HCT116 (cell line): ENCODE data around the gene ARMC6. TPM values are rescaled to one million over a fixed set of nuclear protein-coding genes. Genes with fewer than 3 reads are reported as not detected.

Experiments used
- ATAC-seq: fragments of 200-7000 bp; cut with Tn5 transposase; 2 replicates; pipeline ENCODE4 v1.9.1; 2020; ENCODE audit warnings: mild to moderate bottlenecking, moderate library complexity
- BruUV-seq: library from RNA; stranded (reverse); fragments of 400-500 nt; replicated peaks from 2 replicates; lab custom pipeline; 2021; lab: Mats Ljungman, UMichigan
- CTCF ChIA-PET: fragments of 300-600 bp; sonication (Branson Sonifier 250); formaldehyde crosslinking; loops from one replicate; lab custom pipeline; 2021; ENCODE audit warnings: antibody characterized with exemption; lab: Charles Lee
- POLR2A ChIA-PET: fragments of 300-600, 350-600 bp; sonication (Branson Sonifier 250); formaldehyde crosslinking; loops from one replicate; lab custom pipeline; 2021; ENCODE audit warnings: antibody characterized with exemption; lab: Charles Lee
- RAD21 ChIA-PET, 2 experiments: fragments of 300-600 bp; sonication (Branson Sonifier 250); formaldehyde crosslinking; loops; one replicate each; lab custom pipeline; 2023; ENCODE audit warnings: low total read pairs in 2 of 2; ENCODE audit not compliant: uncharacterized antibody in 2 of 2, unreplicated experiment in 2 of 2, low non-redundant PET in 1 of 2; lab: Charles Lee
- DNase-seq: peaks from one replicate; pipeline ENCODE4 v3.0.0-alpha.2; 2010; ENCODE audit warnings: low read depth, low spot score
- H2AFZ ChIP-seq: fragments of 200-600 bp; shearing (Covaris generic), sonication (generic); 2 replicates; pipeline ENCODE4 v1.6.1; 2017; ENCODE audit warnings: low read depth, mixed run types, mixed read lengths, antibody characterized with exemption, low read length; ENCODE audit not compliant: poor library complexity, severe bottlenecking
- H3K27ac ChIP-seq: 2 replicates; pipeline ENCODE4 v1.5.1; 2012; ENCODE audit warnings: low read depth, low read length
- H3K27me3 ChIP-seq: fragments of 200-600 bp; sonication (generic); 2 replicates; pipeline ENCODE4 v1.6.1; 2016; ENCODE audit warnings: mixed run types, low read length, mixed read lengths; ENCODE audit not compliant: insufficient read depth
- H3K36me3 ChIP-seq, 2 experiments: fragments of 200-500 bp in 1 of 2; fragments of 200-600 bp in 1 of 2; sonication (Bioruptor generic) in 1 of 2; sonication (generic) in 1 of 2; 2 replicates each; pipeline versions ENCODE4 v1.5.1 to v1.6.1; 2014 to 2016; ENCODE audit warnings: low read length in 2 of 2, inconsistent platforms in 1 of 2, mixed read lengths in 1 of 2, mixed run types in 1 of 2; ENCODE audit not compliant: insufficient read depth in 2 of 2, control insufficient read depth in 1 of 2
- H3K4me1 ChIP-seq, 2 experiments: fragments of 200-600 bp in 1 of 2; sonication (generic) in 1 of 2; 2 replicates each; pipeline versions ENCODE4 v1.5.1 to v1.6.1; 2012 to 2017; ENCODE audit warnings: low read length in 2 of 2, inconsistent platforms in 1 of 2, mild to moderate bottlenecking in 1 of 2, mixed read lengths in 1 of 2, mixed run types in 1 of 2, moderate library complexity in 1 of 2; ENCODE audit not compliant: insufficient read depth in 2 of 2, control insufficient read depth in 1 of 2
- H3K4me2 ChIP-seq: fragments of 200-600 bp; sonication (generic); 2 replicates; pipeline ENCODE4 v1.6.1; 2017; ENCODE audit warnings: mixed run types, low read length, mixed read lengths
- H3K4me3 ChIP-seq, 2 experiments: fragments of 200-600 bp in 1 of 2; sonication (generic) in 1 of 2; replicated peaks in 1 of 2; 2 replicates each; pipeline ENCODE4 v1.5.1; 2011 to 2016; ENCODE audit warnings: low read length in 2 of 2, control low read depth in 1 of 2, low read depth in 1 of 2, mild to moderate bottlenecking in 1 of 2, mixed read lengths in 1 of 2, mixed run types in 1 of 2
- H3K79me2 ChIP-seq: fragments of 200-600 bp; sonication (generic); 2 replicates; pipeline ENCODE4 v1.6.1; 2017; ENCODE audit warnings: mild to moderate bottlenecking, mixed run types, low read length, moderate library complexity, mixed read lengths; ENCODE audit not compliant: insufficient read depth
- H3K9ac ChIP-seq: fragments of 200-600 bp; sonication (generic); 2 replicates; pipeline ENCODE4 v1.6.1; 2016; ENCODE audit warnings: low read length, mixed read lengths
- H3K9me2 ChIP-seq: fragments of 200-600 bp; sonication (generic), shearing (Covaris generic); 2 replicates; pipeline ENCODE4 v1.6.1; 2017; ENCODE audit warnings: mixed run types, mild to moderate bottlenecking, moderate library complexity; ENCODE audit not compliant: insufficient read depth
- H3K9me3 ChIP-seq, 2 experiments: fragments of 200-500 bp in 1 of 2; fragments of 200-600 bp in 1 of 2; sonication (Bioruptor generic) in 1 of 2; sonication (generic) in 1 of 2; 2 replicates each; pipeline ENCODE4 v1.6.1; 2014 to 2017; ENCODE audit warnings: low read length in 2 of 2, mixed read lengths in 2 of 2, inconsistent platforms in 1 of 2, low read depth in 1 of 2, mild to moderate bottlenecking in 1 of 2, mixed run types in 1 of 2, moderate library complexity in 1 of 2; ENCODE audit not compliant: control insufficient read depth in 1 of 2, insufficient read depth in 1 of 2
- H4K20me1 ChIP-seq: fragments of 200-600 bp; sonication (generic), shearing (Covaris generic); 2 replicates; pipeline ENCODE4 v1.6.1; 2017; ENCODE audit warnings: mixed run types, mild to moderate bottlenecking, moderate library complexity; ENCODE audit not compliant: insufficient read depth
- CBX3 ChIP-seq: IDR thresholded peaks from 2 replicates; pipeline ENCODE4 v1.6.1; 2012; ENCODE audit warnings: low read depth
- CEBPB ChIP-seq: IDR thresholded peaks from 2 replicates; pipeline ENCODE4 v1.6.1; 2012; ENCODE audit warnings: low read depth
- EGR1 ChIP-seq: IDR thresholded peaks from 2 replicates; pipeline ENCODE4 v1.6.1; 2012; ENCODE audit warnings: low read depth
- ELF1 ChIP-seq: IDR thresholded peaks from 2 replicates; pipeline ENCODE4 v1.6.1; 2012; ENCODE audit warnings: low read depth, borderline replicate concordance
- EZH2 ChIP-seq: fragments of 200-600 bp; sonication (generic); IDR thresholded peaks from 2 replicates; pipeline ENCODE4 v1.6.1; 2017; ENCODE audit warnings: antibody characterized with exemption, mixed run types
- EZH2phosphoT487 ChIP-seq: fragments of 200-600 bp; IDR thresholded peaks from 2 replicates; pipeline ENCODE4 v1.6.1; 2018; ENCODE audit warnings: antibody characterized with exemption, borderline replicate concordance
- FOSL1 ChIP-seq: IDR thresholded peaks from 2 replicates; pipeline ENCODE4 v1.6.1; 2012; ENCODE audit warnings: low read depth
- POLR2A ChIP-seq: IDR thresholded peaks from 2 replicates; pipeline ENCODE4 v1.7.0; 2011; ENCODE audit warnings: borderline replicate concordance; ENCODE audit not compliant: insufficient read depth, insufficient read length; ENCODE audit errors: extremely low read depth
- POLR2AphosphoS5 ChIP-seq: IDR thresholded peaks from 2 replicates; pipeline ENCODE4 v1.6.1; 2011; ENCODE audit warnings: mild to moderate bottlenecking, low read depth, low read length, moderate library complexity
- RAD21 ChIP-seq: IDR thresholded peaks from 2 replicates; pipeline ENCODE4 v1.6.1; 2012; ENCODE audit warnings: low read depth, mild to moderate bottlenecking
- SP1 ChIP-seq: IDR thresholded peaks from 2 replicates; pipeline ENCODE4 v1.6.1; 2012; ENCODE audit warnings: low read depth
- SRF ChIP-seq: IDR thresholded peaks from 2 replicates; pipeline ENCODE4 v1.6.1; 2012; ENCODE audit warnings: low read depth
- TCF7L2 ChIP-seq: IDR thresholded peaks from 2 replicates; pipeline ENCODE4 v1.7.0; 2011; ENCODE audit warnings: borderline replicate concordance, inconsistent platforms; ENCODE audit not compliant: insufficient read depth, insufficient read length; ENCODE audit errors: extremely low read depth
- YY1 ChIP-seq: IDR thresholded peaks from 2 replicates; pipeline ENCODE4 v1.6.1; 2011; ENCODE audit warnings: low read length, low read depth, moderate library complexity, mild to moderate bottlenecking; ENCODE audit not compliant: insufficient replicate concordance; ENCODE audit errors: extremely low read depth
- ZNF274 ChIP-seq: fragments of 200-500 bp; sonication (Bioruptor generic); IDR thresholded peaks from 2 replicates; pipeline ENCODE4 v1.6.1; 2014; ENCODE audit warnings: mild to moderate bottlenecking, low read depth, low read length, inconsistent platforms
- intact Hi-C: fragments of 100-400 bp; cut with micrococcal nuclease; formaldehyde crosslinking; loops from 2 replicates; pipeline ENCODE4 v1.10.0; 2022
- total RNA-seq: library from RNA; stranded (reverse); gene quantifications from one replicate; pipeline ENCODE4 v1.2.1, GENCODE V29; 2021; ENCODE audit not compliant: unreplicated experiment
- TF ChIP-seq, protein P1 (sequence below): IDR thresholded peaks from 2 replicates; pipeline ENCODE4 v1.6.1; 2012
- TF ChIP-seq, protein P2 (sequence below): IDR thresholded peaks from 2 replicates; pipeline ENCODE4 v1.6.1; 2012; ENCODE audit warnings: low read depth
- TF ChIP-seq, protein P3 (sequence below): IDR thresholded peaks from 2 replicates; pipeline ENCODE4 v1.6.1; 2012
- TF ChIP-seq, protein P4 (sequence below): IDR thresholded peaks from 2 replicates; pipeline ENCODE4 v1.6.1; 2011; ENCODE audit warnings: mild to moderate bottlenecking, low read length, moderate library complexity; ENCODE audit not compliant: insufficient replicate concordance; ENCODE audit errors: extremely low read depth
- TF ChIP-seq, protein P5 (sequence below), 3 experiments: fragments of 200-600 bp in 1 of 3; sonication (generic) in 1 of 3; IDR thresholded peaks in 2 of 3; conservative IDR thresholded peaks in 1 of 3; 2 replicates each; pipeline ENCODE4 v1.5.1; 2012 to 2017; ENCODE audit warnings: low read depth in 2 of 3, low read length in 2 of 3, antibody characterized with exemption in 1 of 3, borderline replicate concordance in 1 of 3, control low read depth in 1 of 3, mild to moderate bottlenecking in 1 of 3, mixed read lengths in 1 of 3, mixed run types in 1 of 3, moderate library complexity in 1 of 3; ENCODE audit not compliant: insufficient read depth in 1 of 3

Gene ARMC6
- total RNA-seq, 1 experiment from 2014 or later = 34.7 TPM

DNA sequence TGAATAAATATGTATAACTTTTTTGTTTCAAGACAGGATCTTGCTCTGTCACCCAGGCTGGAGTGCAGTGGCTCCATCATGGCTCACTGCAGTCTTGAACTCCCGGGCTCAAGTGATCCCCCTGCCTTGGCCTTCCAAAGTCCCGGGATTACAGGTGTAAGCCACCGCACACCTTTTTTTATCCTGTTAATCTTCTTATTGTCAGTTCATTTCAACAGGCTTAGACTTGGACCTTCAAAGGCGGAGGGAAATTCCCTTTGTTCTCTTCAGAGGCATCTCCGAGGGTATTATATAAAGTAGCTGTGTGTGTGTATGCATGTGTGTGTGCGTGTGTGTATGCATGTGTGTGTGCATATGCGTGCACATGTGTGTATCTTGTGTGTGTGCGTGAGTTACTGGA is 35.1 kb upstream of the ARMC6 start:
- ATAC-seq (no peak), DNase-seq (no peak)
- no peaks in the 10 kb centered on the region for H4K20me1 ChIP-seq
- peaks cover 4% of the 10 kb centered on the region; the same call in 1 of the 2 replicates for H3K79me2 ChIP-seq
- H2AFZ ChIP-seq = no peak overlapping the region
- intact Hi-C loops = no loop called here
- H3K36me3 ChIP-seq = peaks cover 35 to 42% of the 10 kb centered on the region in 2 experiments
- ChIA-PET RAD21 (no interaction called here), CTCF (no interaction called here), POLR2A (no interaction called here)
- TF ChIP-seq, protein P1, sequence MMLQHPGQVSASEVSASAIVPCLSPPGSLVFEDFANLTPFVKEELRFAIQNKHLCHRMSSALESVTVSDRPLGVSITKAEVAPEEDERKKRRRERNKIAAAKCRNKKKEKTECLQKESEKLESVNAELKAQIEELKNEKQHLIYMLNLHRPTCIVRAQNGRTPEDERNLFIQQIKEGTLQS = no peak
- TF ChIP-seq EZH2 (no peak), CEBPB (no peak), EZH2phosphoT487 (no peak), ELF1 (no peak), CBX3 (no peak), FOSL1 (no peak), EGR1 (no peak), POLR2A (no peak), SP1 (no peak), SRF (no peak), YY1 (no peak), POLR2AphosphoS5 (no peak), RAD21 (no peak), ZNF274 (no peak), TCF7L2 (no peak)
- TF ChIP-seq, protein P2, sequence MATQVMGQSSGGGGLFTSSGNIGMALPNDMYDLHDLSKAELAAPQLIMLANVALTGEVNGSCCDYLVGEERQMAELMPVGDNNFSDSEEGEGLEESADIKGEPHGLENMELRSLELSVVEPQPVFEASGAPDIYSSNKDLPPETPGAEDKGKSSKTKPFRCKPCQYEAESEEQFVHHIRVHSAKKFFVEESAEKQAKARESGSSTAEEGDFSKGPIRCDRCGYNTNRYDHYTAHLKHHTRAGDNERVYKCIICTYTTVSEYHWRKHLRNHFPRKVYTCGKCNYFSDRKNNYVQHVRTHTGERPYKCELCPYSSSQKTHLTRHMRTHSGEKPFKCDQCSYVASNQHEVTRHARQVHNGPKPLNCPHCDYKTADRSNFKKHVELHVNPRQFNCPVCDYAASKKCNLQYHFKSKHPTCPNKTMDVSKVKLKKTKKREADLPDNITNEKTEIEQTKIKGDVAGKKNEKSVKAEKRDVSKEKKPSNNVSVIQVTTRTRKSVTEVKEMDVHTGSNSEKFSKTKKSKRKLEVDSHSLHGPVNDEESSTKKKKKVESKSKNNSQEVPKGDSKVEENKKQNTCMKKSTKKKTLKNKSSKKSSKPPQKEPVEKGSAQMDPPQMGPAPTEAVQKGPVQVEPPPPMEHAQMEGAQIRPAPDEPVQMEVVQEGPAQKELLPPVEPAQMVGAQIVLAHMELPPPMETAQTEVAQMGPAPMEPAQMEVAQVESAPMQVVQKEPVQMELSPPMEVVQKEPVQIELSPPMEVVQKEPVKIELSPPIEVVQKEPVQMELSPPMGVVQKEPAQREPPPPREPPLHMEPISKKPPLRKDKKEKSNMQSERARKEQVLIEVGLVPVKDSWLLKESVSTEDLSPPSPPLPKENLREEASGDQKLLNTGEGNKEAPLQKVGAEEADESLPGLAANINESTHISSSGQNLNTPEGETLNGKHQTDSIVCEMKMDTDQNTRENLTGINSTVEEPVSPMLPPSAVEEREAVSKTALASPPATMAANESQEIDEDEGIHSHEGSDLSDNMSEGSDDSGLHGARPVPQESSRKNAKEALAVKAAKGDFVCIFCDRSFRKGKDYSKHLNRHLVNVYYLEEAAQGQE = no peak
- TF ChIP-seq, protein P3, sequence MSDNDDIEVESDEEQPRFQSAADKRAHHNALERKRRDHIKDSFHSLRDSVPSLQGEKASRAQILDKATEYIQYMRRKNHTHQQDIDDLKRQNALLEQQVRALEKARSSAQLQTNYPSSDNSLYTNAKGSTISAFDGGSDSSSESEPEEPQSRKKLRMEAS = no peak
- TF ChIP-seq, protein P4, sequence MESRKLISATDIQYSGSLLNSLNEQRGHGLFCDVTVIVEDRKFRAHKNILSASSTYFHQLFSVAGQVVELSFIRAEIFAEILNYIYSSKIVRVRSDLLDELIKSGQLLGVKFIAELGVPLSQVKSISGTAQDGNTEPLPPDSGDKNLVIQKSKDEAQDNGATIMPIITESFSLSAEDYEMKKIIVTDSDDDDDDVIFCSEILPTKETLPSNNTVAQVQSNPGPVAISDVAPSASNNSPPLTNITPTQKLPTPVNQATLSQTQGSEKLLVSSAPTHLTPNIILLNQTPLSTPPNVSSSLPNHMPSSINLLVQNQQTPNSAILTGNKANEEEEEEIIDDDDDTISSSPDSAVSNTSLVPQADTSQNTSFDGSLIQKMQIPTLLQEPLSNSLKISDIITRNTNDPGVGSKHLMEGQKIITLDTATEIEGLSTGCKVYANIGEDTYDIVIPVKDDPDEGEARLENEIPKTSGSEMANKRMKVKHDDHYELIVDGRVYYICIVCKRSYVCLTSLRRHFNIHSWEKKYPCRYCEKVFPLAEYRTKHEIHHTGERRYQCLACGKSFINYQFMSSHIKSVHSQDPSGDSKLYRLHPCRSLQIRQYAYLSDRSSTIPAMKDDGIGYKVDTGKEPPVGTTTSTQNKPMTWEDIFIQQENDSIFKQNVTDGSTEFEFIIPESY = no peak
- TF ChIP-seq, protein P5, sequence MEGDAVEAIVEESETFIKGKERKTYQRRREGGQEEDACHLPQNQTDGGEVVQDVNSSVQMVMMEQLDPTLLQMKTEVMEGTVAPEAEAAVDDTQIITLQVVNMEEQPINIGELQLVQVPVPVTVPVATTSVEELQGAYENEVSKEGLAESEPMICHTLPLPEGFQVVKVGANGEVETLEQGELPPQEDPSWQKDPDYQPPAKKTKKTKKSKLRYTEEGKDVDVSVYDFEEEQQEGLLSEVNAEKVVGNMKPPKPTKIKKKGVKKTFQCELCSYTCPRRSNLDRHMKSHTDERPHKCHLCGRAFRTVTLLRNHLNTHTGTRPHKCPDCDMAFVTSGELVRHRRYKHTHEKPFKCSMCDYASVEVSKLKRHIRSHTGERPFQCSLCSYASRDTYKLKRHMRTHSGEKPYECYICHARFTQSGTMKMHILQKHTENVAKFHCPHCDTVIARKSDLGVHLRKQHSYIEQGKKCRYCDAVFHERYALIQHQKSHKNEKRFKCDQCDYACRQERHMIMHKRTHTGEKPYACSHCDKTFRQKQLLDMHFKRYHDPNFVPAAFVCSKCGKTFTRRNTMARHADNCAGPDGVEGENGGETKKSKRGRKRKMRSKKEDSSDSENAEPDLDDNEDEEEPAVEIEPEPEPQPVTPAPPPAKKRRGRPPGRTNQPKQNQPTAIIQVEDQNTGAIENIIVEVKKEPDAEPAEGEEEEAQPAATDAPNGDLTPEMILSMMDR (IDR thresholded peaks at IDR 0.05 in 2 of 3, conservative IDR thresholded peaks at IDR 0.05 in 1 of 3; ENCODE audit: borderline replicate concordance in 1 of 3, insufficient read depth in 1 of 3, low read depth in 2 of 3, low read length in 2 of 3) = no peak
- no peaks in the 10 kb centered on the region for H3K9me2 ChIP-seq
- no peaks in the 10 kb centered on the region; a peak in 1 of 4 replicates for H3K4me1 ChIP-seq
- H3K9me3 ChIP-seq = no peaks in the 10 kb centered on the region
- no TSS peak for BruUV-seq
- no peak overlapping the region for H3K4me3 ChIP-seq
- no peak overlapping the region for H3K4me2 ChIP-seq
- no peak overlapping the region for H3K27ac ChIP-seq
- no peak overlapping the region for H3K9ac ChIP-seq
- H3K27me3 ChIP-seq = no peaks in the 10 kb centered on the region
